Measurements from ENCODE around the gene GNAT2.

DNA sequence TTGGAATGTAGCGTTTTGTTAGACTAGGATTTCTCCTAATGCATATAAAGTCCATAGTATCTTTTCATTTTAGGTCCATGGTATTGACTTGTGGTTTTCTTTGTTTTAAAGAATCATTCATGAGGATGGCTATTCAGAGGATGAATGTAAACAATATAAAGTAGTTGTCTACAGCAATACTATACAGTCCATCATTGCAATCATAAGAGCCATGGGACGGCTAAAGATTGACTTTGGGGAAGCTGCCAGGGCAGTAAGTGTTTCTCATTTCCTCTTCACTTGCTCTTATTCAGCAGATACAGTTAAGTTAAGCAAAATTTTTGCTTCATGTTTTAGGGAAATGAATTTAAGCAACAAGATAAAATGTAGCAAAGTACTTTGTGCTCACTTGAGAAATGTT is 45.6 kb downstream of the GNAT2 start:
- no peak for TF ChIP-seq EZH2 (IDR thresholded peaks at IDR 0.05; ENCODE audit: insufficient read depth, poor library complexity, severe bottlenecking)
- no peak for TF ChIP-seq EZH2phosphoT487 (IDR thresholded peaks at IDR 0.05; ENCODE audit: insufficient read depth, low read depth)

Measured in GM23248 (cell line).